ENCODE data around the gene COLQ.

GRCh38 chr3:15460891-15461531 is 60.5 kb downstream of the COLQ start:
- peak in 2 of 3 donors; percentile 31 to 46 for TF ChIP-seq POLR2AphosphoS5 (IDR thresholded peaks at IDR 0.05)
- no peak for TF ChIP-seq CTCF (IDR thresholded peaks at IDR 0.05 in 8 of 11, conservative IDR thresholded peaks at IDR 0.05 in 3 of 11)

Measured in spleen (tissue), 7 donors.